ENCODE data around the gene HUWE1. TPM values are rescaled to one million over a fixed set of nuclear protein-coding genes. Genes with fewer than 3 reads are reported as not detected.

Gene HUWE1
- total RNA-seq, 1 experiment from 2014 or later = 231 TPM

DNA sequence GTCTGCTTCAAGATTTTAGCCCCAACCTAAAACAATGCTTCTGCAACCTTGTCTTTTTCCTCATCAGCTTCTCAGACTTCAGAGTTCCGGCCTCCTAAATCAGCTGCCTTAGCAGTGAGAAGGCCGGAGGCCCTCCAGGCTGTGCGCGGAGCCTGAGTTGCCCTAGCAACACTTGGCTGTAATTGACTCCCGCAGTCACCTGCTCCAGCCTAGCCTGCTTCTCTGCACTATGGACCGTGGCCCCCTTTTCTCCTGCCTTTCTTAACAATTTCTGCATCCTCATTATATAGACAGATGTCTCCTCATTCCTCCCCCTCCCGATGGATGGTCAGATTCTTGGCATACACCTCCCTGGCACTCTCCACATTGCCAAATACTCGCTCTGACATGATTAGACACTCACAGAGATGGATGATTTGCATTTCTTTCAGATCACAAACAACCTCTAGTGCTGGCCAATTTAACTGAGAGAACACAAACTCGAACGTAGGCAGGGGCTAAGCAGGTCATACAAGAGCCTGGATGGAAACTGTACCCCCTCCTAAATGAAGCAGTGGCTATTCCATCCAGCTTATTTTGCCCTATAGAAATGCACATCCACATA, 9.5 kb upstream of the HUWE1 start:
- no peak for ATAC-seq
- CTCF ChIA-PET = no interaction called here
- in situ Hi-C loops (cut with HindIII; ENCODE audit: low pct_unique_long_range_greater_than_20kb, low sequenced_read_pairs) = no loop called here
- no peak overlapping the region for H3K27ac ChIP-seq (ENCODE audit: low read length)
- H3K9me3 ChIP-seq (ENCODE audit: control insufficient read depth, insufficient read depth, low read depth, low read length) = no peaks in the 10 kb centered on the region
- no peak for DNase-seq (ENCODE audit: low read depth, low spot score)
- POLR2A ChIA-PET = no interaction called here
- H3K27me3 ChIP-seq (ENCODE audit: control insufficient read depth, insufficient read depth, low read length) = no peaks in the 10 kb centered on the region
- H3K36me3 ChIP-seq (ENCODE audit: control insufficient read depth, insufficient read depth, low read length) = no peaks in the 10 kb centered on the region
- no peak overlapping the region for H3K4me3 ChIP-seq (ENCODE audit: low read depth in 2 of 2, low read length in 2 of 2)
- TF ChIP-seq SIN3A (IDR thresholded peaks at IDR 0.05; ENCODE audit: borderline replicate concordance, insufficient read depth, low read depth, low read length) (no peak), TCF7L2 (IDR thresholded peaks at IDR 0.05; ENCODE audit: low read depth, low read length) (no peak), POLR2AphosphoS5 (IDR thresholded peaks at IDR 0.05; ENCODE audit: low read depth, low read length) (no peak)
- TF ChIP-seq, protein P1, sequence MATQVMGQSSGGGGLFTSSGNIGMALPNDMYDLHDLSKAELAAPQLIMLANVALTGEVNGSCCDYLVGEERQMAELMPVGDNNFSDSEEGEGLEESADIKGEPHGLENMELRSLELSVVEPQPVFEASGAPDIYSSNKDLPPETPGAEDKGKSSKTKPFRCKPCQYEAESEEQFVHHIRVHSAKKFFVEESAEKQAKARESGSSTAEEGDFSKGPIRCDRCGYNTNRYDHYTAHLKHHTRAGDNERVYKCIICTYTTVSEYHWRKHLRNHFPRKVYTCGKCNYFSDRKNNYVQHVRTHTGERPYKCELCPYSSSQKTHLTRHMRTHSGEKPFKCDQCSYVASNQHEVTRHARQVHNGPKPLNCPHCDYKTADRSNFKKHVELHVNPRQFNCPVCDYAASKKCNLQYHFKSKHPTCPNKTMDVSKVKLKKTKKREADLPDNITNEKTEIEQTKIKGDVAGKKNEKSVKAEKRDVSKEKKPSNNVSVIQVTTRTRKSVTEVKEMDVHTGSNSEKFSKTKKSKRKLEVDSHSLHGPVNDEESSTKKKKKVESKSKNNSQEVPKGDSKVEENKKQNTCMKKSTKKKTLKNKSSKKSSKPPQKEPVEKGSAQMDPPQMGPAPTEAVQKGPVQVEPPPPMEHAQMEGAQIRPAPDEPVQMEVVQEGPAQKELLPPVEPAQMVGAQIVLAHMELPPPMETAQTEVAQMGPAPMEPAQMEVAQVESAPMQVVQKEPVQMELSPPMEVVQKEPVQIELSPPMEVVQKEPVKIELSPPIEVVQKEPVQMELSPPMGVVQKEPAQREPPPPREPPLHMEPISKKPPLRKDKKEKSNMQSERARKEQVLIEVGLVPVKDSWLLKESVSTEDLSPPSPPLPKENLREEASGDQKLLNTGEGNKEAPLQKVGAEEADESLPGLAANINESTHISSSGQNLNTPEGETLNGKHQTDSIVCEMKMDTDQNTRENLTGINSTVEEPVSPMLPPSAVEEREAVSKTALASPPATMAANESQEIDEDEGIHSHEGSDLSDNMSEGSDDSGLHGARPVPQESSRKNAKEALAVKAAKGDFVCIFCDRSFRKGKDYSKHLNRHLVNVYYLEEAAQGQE (IDR thresholded peaks at IDR 0.05; ENCODE audit: insufficient read depth in 1 of 2, low read depth in 2 of 2, low read length in 1 of 2) = no peak
- TF ChIP-seq, protein P2, sequence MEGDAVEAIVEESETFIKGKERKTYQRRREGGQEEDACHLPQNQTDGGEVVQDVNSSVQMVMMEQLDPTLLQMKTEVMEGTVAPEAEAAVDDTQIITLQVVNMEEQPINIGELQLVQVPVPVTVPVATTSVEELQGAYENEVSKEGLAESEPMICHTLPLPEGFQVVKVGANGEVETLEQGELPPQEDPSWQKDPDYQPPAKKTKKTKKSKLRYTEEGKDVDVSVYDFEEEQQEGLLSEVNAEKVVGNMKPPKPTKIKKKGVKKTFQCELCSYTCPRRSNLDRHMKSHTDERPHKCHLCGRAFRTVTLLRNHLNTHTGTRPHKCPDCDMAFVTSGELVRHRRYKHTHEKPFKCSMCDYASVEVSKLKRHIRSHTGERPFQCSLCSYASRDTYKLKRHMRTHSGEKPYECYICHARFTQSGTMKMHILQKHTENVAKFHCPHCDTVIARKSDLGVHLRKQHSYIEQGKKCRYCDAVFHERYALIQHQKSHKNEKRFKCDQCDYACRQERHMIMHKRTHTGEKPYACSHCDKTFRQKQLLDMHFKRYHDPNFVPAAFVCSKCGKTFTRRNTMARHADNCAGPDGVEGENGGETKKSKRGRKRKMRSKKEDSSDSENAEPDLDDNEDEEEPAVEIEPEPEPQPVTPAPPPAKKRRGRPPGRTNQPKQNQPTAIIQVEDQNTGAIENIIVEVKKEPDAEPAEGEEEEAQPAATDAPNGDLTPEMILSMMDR (IDR thresholded peaks at IDR 0.05) = no peak
- BruUV-seq (replicated peaks) = no TSS peak
- intact Hi-C loops (cut with micrococcal nuclease; ENCODE audit: unreplicated experiment) = no loop called here
- H3K4me1 ChIP-seq (ENCODE audit: control insufficient read depth, insufficient read depth, low read length) = no peaks in the 10 kb centered on the region

DNA sequence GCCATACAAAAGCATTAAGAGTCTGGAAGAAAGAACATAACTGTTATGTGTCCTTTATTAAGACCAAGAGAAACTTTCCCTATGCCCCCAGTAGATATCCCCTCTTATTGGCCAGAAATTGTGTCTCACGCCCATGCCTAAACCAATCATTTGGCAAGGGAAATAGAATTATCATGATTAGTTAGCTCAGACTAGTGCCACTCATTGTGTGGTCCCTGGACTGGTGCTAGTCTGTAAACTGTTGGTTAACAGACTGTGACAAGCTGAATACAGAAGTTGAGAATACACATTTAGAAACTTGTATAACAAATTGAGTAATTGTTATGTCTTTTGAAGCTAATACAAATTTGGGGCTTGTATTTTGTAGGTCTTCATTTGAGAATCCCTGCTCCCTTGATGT, 8.1 kb upstream of the HUWE1 start:
- no peak for DNase-seq (ENCODE audit: low read depth, low spot score)
- H3K27ac ChIP-seq (ENCODE audit: low read length) = no peak overlapping the region
- no peaks in the 10 kb centered on the region for H3K27me3 ChIP-seq (ENCODE audit: control insufficient read depth, insufficient read depth, low read length)
- no peaks in the 10 kb centered on the region for H3K4me1 ChIP-seq (ENCODE audit: control insufficient read depth, insufficient read depth, low read length)
- in situ Hi-C loops (cut with HindIII; ENCODE audit: low pct_unique_long_range_greater_than_20kb, low sequenced_read_pairs) = no loop called here
- H3K4me3 ChIP-seq (ENCODE audit: low read depth in 2 of 2, low read length in 2 of 2) = no peak overlapping the region
- ChIA-PET CTCF (no interaction called here), POLR2A (no interaction called here)
- ATAC-seq = no peak
- intact Hi-C loops (cut with micrococcal nuclease; ENCODE audit: unreplicated experiment) = no loop called here
- H3K36me3 ChIP-seq (ENCODE audit: control insufficient read depth, insufficient read depth, low read length) = no peaks in the 10 kb centered on the region
- TF ChIP-seq, protein P2 (IDR thresholded peaks at IDR 0.05) = no peak
- TF ChIP-seq SIN3A (IDR thresholded peaks at IDR 0.05; ENCODE audit: borderline replicate concordance, insufficient read depth, low read depth, low read length) (no peak), POLR2AphosphoS5 (IDR thresholded peaks at IDR 0.05; ENCODE audit: low read depth, low read length) (no peak)
- BruUV-seq (replicated peaks) = no TSS peak
- H3K9me3 ChIP-seq (ENCODE audit: control insufficient read depth, insufficient read depth, low read depth, low read length) = no peaks in the 10 kb centered on the region
